ENCODE data around the gene METTL5.
"Not testable (repeated sequence)": the region's sequence is repeated elsewhere in the genome, so short reads cannot be mapped to it uniquely, and the experiment has no call there.

METTL5 gene

GRCh38 chr2:169824373-169825333, at the start of gene METTL5:
METTL5 (minus strand) TSS chr2:169824905; CDS start chr2:169824597, 308 bp downstream.
- peak; percentile 58 for DNase-seq

- no peak for DNase-seq
Measured at GRCh38 chr2:169871994-169872393, 47.3 kb upstream of the METTL5 start.

GRCh38 chr2:169871369-169871768, 46.7 kb upstream of the METTL5 start:
- DNase-seq, result not testable (repeated sequence)

GRCh38 chr2:169868951-169869350, 44.2 kb upstream of the METTL5 start:
- no peak for DNase-seq

GRCh38 chr2:169867579-169867978, 42.9 kb upstream of the METTL5 start:
- DNase-seq, result no peak

GRCh38 chr2:169866230-169866629, 41.5 kb upstream of the METTL5 start:
- not testable (repeated sequence) for DNase-seq

GRCh38 chr2:169865492-169865891, 40.8 kb upstream of the METTL5 start:
- DNase-seq, result no peak

GRCh38 chr2:169862816-169863215, 38.1 kb upstream of the METTL5 start:
- DNase-seq, result no peak

GRCh38 chr2:169860149-169860548, 35.4 kb upstream of the METTL5 start:
- no peak for DNase-seq

GRCh38 chr2:169859423-169859822, 34.7 kb upstream of the METTL5 start:
- DNase-seq, result no peak

- DNase-seq, result not testable (repeated sequence)
Measured at GRCh38 chr2:169855281-169856258, 30.9 kb upstream of the METTL5 start.

GRCh38 chr2:169853041-169853668, 28.4 kb upstream of the METTL5 start:
- no peak for DNase-seq

- no peak for DNase-seq
Measured at GRCh38 chr2:169849710-169850109, 25.0 kb upstream of the METTL5 start.

- DNase-seq, result not testable (repeated sequence)
Measured at GRCh38 chr2:169848959-169849693, 24.4 kb upstream of the METTL5 start.

GRCh38 chr2:169845016-169845415, 20.3 kb upstream of the METTL5 start:
- DNase-seq, result no peak

- not testable (repeated sequence) for DNase-seq
Measured at GRCh38 chr2:169841625-169842024, 16.9 kb upstream of the METTL5 start.

GRCh38 chr2:169840747-169841142, 16.0 kb upstream of the METTL5 start:
- no peak for DNase-seq

GRCh38 chr2:169839954-169840746, 15.4 kb upstream of the METTL5 start:
- DNase-seq, result no peak

- no peak for DNase-seq
Measured at GRCh38 chr2:169838743-169839489, 14.2 kb upstream of the METTL5 start.

GRCh38 chr2:169834401-169834800, 9.7 kb upstream of the METTL5 start:
- no peak for DNase-seq
